Heart left ventricle (tissue), 13 donors: ENCODE data around the gene P2RX3.

Source experiments
- POLR2A ChIP-seq, 2 donors: fragments of 450-650 bp; IDR thresholded peaks; one replicate each; pipeline ENCODE4 v1.6.1; 2017; ENCODE audit warnings: antibody characterized with exemption in 2 of 2, mild to moderate bottlenecking in 2 of 2, moderate library complexity in 2 of 2
- TF ChIP-seq, protein P1 (sequence below), 12 donors: fragments of 200-600 bp; sonication (generic) in 4 of 12; IDR thresholded peaks; one replicate each; pipeline versions ENCODE4 v1.5.0 to v1.8.0; 2018 to 2022; ENCODE audit warnings: antibody characterized with exemption in 12 of 12, mild to moderate bottlenecking in 5 of 12
- donor health status: ischemic (EF 13 %, LVEDD 7.1; RV severe dilation, severe dysfunction).
- donor health status: DM: no; HTN: yes; CAD: no.
- donor health status: DM: no; HTN: no; CAD: no.
- donor health status: ischemic (EF 25% LVEDD 6.9; RV normal size, moderate dysfunction).
- donor health status: ischemic (EF 25% LVEDD 5.7; RV mildly dilated, moderate dysfunction).
- donor health status: ischemic (EF 35%, LVEDD 5.7; RV mildly dilated, moderate dysfunction).
- donor health status: nonischemic (EF 11% LVEDD 7.7; RV severe dilation, severe dysfunction).
- donor health status: DM: yes; HTN: yes; CAD: no.
- donor health status: PGD.
- donor health status: ischemic (EF 29% LVEDD 5.4; RV normal size, mild dysfunction).
- donor health status: nonischemic (EF 23%, LVEDD 6.1; RV moderate dilation, normal function).

DNA sequence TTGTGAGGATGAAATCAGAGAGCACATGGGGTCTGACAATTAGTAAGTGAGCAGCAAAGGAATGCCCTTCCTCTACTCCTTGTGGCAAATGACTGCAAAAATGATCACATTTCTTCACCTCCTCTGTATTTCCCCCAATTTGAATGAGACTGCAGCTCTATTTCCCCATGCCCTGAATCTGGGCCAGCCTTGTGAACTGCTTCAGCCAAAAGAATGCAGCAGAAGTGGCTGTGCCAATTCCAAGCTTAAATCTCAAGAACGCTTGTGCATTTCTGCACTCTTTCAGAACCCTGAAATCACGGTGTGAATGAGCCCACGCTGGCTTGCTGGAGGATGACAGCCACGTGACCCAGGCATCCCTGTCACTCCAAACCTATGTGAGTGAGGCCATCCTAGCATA, 78.9 kb downstream of the P2RX3 start:
- TF ChIP-seq, protein P1, sequence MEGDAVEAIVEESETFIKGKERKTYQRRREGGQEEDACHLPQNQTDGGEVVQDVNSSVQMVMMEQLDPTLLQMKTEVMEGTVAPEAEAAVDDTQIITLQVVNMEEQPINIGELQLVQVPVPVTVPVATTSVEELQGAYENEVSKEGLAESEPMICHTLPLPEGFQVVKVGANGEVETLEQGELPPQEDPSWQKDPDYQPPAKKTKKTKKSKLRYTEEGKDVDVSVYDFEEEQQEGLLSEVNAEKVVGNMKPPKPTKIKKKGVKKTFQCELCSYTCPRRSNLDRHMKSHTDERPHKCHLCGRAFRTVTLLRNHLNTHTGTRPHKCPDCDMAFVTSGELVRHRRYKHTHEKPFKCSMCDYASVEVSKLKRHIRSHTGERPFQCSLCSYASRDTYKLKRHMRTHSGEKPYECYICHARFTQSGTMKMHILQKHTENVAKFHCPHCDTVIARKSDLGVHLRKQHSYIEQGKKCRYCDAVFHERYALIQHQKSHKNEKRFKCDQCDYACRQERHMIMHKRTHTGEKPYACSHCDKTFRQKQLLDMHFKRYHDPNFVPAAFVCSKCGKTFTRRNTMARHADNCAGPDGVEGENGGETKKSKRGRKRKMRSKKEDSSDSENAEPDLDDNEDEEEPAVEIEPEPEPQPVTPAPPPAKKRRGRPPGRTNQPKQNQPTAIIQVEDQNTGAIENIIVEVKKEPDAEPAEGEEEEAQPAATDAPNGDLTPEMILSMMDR (IDR thresholded peaks at IDR 0.05): no peak
- TF ChIP-seq POLR2A (IDR thresholded peaks at IDR 0.05): no peak
